Measurements from ENCODE around the gene CD79B. TPM values are rescaled to one million over a fixed set of nuclear protein-coding genes. Genes with fewer than 3 reads are reported as not detected.
"Not testable (repeated sequence)": the region's sequence is repeated elsewhere in the genome, so short reads cannot be mapped to it uniquely, and the experiment has no call there.

Gene CD79B
- total RNA-seq, 1 experiment from 2014 or later = not detected

DNA sequence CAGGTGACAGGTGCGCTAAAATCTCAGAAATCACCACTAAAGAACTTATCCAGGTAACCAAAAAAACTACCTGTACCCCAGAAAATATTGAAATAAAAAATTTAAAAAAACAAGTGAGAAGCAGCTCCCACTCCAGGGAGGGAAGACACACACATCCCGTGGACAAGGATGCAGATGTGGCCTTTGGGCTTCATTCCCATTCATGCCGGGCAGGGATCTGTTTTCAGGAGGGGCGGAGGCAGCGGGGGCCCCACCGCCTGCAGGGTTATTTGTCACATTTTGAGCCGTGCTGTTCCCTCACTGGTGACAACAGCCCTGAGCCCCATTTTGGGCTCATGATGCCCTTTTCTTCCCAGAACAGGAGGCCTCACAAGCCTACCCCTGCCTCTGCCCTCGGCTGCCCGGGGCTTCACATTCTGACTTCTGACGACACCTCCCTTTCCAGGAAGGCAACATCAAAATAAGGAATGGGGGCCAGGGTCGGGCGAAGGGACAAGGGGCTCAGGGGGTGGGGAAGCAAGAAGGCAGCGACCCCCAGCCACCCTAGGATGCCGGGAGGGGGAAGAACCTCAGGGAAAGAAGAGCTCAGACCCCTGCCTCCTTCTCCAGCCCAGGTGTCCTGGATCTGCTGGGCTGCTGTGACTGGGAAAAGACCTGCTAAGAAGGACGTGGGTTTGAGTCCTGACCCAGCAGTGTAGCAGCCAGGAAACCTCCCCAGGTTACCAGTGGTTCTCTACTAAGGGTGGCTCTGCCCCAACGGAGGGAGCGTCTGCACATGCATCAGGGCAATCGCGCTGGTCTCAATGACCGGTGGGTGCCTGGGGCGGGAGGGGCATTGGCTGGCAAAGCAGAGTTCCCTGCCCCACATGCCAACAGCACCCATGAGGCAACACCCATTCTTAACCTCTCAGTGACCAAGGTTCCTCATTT, 2.3 kb upstream of the CD79B start:
- H3K36me3 ChIP-seq = no peaks in the 10 kb centered on the region
- H3K9me3 ChIP-seq (replicated peaks) = no peaks in the 10 kb centered on the region
- no peak for DNase-seq (ENCODE audit: low read depth in 1 of 2, low spot score in 2 of 2)
- H3K4me3 ChIP-seq = no peak overlapping the region
- H3K27ac ChIP-seq = no peak overlapping the region
- no peaks in the 10 kb centered on the region for H3K4me1 ChIP-seq (replicated peaks)
- peaks cover 4% of the 10 kb centered on the region; the same call in 1 of the 2 replicates for H3K27me3 ChIP-seq (replicated peaks)

DNA sequence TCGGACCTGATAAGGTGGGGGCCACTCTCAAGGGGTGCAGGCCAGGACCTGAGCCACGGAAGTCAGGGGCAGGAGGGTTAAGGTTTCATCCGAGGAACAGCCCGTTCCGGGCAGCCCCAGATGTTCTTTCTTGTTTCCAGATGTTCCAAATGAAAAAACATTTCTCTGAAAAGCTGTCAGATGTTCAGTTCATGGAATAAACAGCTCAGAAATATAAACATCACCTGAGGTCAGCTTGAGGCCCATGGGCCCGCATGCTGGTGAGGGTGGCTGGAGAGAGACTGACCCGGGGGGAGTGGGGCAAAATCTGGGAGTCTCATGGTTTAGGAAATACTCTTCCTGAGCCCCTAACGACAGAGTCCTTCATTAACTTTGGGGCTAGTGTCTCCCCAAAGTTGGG, 1.5 kb upstream of the CD79B start:
- DNase-seq (ENCODE audit: low read depth in 1 of 2, low spot score in 2 of 2) = no peak
- no peaks in the 10 kb centered on the region for H3K9me3 ChIP-seq (replicated peaks)
- H3K36me3 ChIP-seq = no peaks in the 10 kb centered on the region

GRCh38 chr17:63932721-63933120, 590 bp upstream of the CD79B start:
- Histone ChIP-seq H3K36me3 (no peaks in the 10 kb centered on the region), H3K4me1 (replicated peaks) (no peaks in the 10 kb centered on the region), H3K4me3 (no peak overlapping the region), H3K27ac (no peak overlapping the region), H3K27me3 (replicated peaks) (peaks cover 4% of the 10 kb centered on the region; the same call in 1 of the 2 replicates), H3K9me3 (replicated peaks) (no peaks in the 10 kb centered on the region)
- no peak for DNase-seq (ENCODE audit: low read depth in 1 of 2, low spot score in 2 of 2)

More for the DNA sequence above, 1.5 kb upstream of the CD79B start:
- no peak overlapping the region for H3K4me3 ChIP-seq
- H3K27me3 ChIP-seq (replicated peaks) = peaks cover 4% of the 10 kb centered on the region; the same call in 1 of the 2 replicates
- no peak overlapping the region for H3K27ac ChIP-seq
- H3K4me1 ChIP-seq (replicated peaks) = no peaks in the 10 kb centered on the region

GRCh38 chr17:63930951-63931575, 1.1 kb downstream of the CD79B start:
- H3K4me3 ChIP-seq = no peak overlapping the region
- H3K27me3 ChIP-seq (replicated peaks) = peaks cover 2% of the 10 kb centered on the region
- DNase-seq (ENCODE audit: low read depth in 1 of 2, low spot score in 2 of 2) = no peak

GRCh38 chr17:63929860-63930766, 2.0 kb downstream of the CD79B start:
- Histone ChIP-seq H3K4me1 (replicated peaks) (no peaks in the 10 kb centered on the region), H3K4me3 (no peak overlapping the region), H3K27me3 (replicated peaks) (no peaks in the 10 kb centered on the region; the same call in none of the 2 replicates), H3K36me3 (no peaks in the 10 kb centered on the region), H3K27ac (no peak overlapping the region), H3K9me3 (replicated peaks) (no peaks in the 10 kb centered on the region)
- no peak for DNase-seq (ENCODE audit: low read depth in 1 of 2, low spot score in 2 of 2)

More at GRCh38 chr17:63930951-63931575, 1.1 kb downstream of the CD79B start:
- no peaks in the 10 kb centered on the region for H3K4me1 ChIP-seq (replicated peaks)
- no peak overlapping the region for H3K27ac ChIP-seq
- no peaks in the 10 kb centered on the region for H3K36me3 ChIP-seq
- no peaks in the 10 kb centered on the region for H3K9me3 ChIP-seq (replicated peaks)

- H3K4me1 ChIP-seq (replicated peaks) = no peaks in the 10 kb centered on the region
- H3K9me3 ChIP-seq (replicated peaks) = no peaks in the 10 kb centered on the region
- no peak for DNase-seq (ENCODE audit: low read depth in 1 of 2, low spot score in 2 of 2)
- no peak overlapping the region for H3K27ac ChIP-seq
- H3K27me3 ChIP-seq (replicated peaks) = no peaks in the 10 kb centered on the region; the same call in none of the 2 replicates
- H3K36me3 ChIP-seq = no peaks in the 10 kb centered on the region
- H3K4me3 ChIP-seq = no peak overlapping the region
These were observed 3.0 kb downstream of the CD79B start for GRCh38 chr17:63928966-63929695.

- H3K36me3 ChIP-seq = no peaks in the 10 kb centered on the region
- no peaks in the 10 kb centered on the region for H3K9me3 ChIP-seq (replicated peaks)
- DNase-seq (ENCODE audit: low read depth in 1 of 2, low spot score in 2 of 2) = no peak
- no peaks in the 10 kb centered on the region; the same call in none of the 2 replicates for H3K27me3 ChIP-seq (replicated peaks)
- no peaks in the 10 kb centered on the region for H3K4me1 ChIP-seq (replicated peaks)
- H3K4me3 ChIP-seq = no peak overlapping the region
- no peak overlapping the region for H3K27ac ChIP-seq
These were observed 3.9 kb downstream of the CD79B start for GRCh38 chr17:63928172-63928666.

DNA sequence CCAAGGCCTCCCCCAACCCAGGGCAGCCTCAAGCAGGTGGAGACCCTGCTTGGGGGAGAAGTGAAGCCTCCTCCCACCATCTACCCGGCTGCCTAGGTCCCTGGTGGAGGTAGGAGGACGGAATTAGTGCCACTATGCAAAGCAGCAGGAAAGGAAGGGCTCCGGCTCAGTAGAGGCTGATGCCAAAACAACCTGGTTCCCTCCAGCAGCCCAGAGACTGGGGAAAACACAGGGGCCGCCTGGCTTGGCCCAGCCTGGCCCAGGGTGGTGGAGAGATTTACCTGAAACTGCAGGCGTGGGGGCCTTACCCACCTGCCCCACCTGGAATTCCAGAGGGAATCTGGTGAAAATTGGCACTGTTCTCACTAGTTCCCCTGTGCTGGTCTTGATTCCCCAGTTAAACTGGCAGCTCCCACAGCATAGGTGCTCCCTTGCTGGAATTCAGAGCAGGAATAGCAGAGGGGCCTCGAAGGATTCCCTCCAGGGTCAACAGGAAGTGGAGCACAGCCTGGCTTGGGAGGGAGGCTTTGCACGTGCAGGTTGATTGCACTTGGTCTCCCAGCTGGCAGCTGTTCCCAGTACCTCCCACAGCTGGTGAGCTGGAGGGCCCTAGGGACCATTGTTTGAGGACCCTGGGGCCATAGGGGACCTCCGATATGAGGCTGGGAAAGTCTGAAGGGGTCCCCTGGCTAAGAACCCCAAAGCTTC, 4.5 kb downstream of the CD79B start:
- no peak for DNase-seq (ENCODE audit: low read depth in 1 of 2, low spot score in 2 of 2)
- Histone ChIP-seq H3K9me3 (replicated peaks) (no peaks in the 10 kb centered on the region), H3K4me1 (replicated peaks) (no peaks in the 10 kb centered on the region), H3K4me3 (no peak overlapping the region), H3K27me3 (replicated peaks) (no peaks in the 10 kb centered on the region; the same call in none of the 2 replicates), H3K27ac (no peak overlapping the region), H3K36me3 (no peaks in the 10 kb centered on the region)

DNA sequence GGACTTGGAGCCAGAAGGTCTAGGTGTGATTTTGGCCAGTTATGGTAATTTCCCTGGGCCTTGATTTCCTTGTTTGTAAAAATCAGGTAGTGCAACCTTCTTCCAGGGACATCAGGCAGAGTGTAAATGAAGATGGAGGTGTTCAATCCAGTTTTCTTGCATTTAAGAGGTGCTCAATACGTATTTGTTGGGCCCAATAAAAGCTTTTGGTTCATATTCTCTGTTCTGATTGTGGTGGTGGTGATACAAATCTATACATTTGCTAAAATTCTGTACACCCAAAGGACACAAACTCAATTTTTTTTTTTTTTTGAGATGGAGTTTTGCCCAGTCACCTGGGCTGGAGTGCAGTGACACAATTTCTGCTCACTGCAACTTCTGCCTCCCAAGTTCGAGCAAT, 6.0 kb downstream of the CD79B start:
- H3K27me3 ChIP-seq (replicated peaks) = no peaks in the 10 kb centered on the region; the same call in none of the 2 replicates
- H3K4me1 ChIP-seq (replicated peaks) = no peaks in the 10 kb centered on the region
- no peak overlapping the region for H3K4me3 ChIP-seq
- H3K9me3 ChIP-seq (replicated peaks) = no peaks in the 10 kb centered on the region
- no peak for DNase-seq (ENCODE audit: low read depth in 1 of 2, low spot score in 2 of 2)
- H3K36me3 ChIP-seq = no peaks in the 10 kb centered on the region
- H3K27ac ChIP-seq = no peak overlapping the region

DNA sequence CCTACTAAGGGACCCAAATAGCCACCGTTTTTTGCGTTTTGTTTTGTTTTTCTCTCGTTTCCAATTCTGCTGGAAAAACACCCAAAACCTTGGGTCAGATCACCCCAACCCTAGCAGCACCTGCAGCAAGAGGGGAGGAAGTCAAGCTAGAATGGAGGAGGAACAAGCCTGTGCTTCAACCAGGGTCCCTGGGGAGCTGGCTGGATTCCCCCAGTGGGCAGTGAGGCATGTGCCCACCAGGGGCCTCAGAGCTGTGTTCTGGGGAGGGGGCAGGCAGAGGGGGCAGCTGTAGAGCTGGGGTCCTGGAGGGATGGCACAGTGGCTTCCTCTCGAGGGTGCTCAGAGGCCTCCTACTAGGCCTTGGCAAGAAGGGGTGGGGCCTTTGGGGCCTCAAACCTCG, 6.5 kb downstream of the CD79B start:
- no peak for DNase-seq (ENCODE audit: low read depth in 1 of 2, low spot score in 2 of 2)
- H3K27me3 ChIP-seq (replicated peaks) = no peaks in the 10 kb centered on the region; the same call in none of the 2 replicates
- H3K4me3 ChIP-seq = no peak overlapping the region
- H3K27ac ChIP-seq = no peak overlapping the region
- no peaks in the 10 kb centered on the region for H3K4me1 ChIP-seq (replicated peaks)
- no peaks in the 10 kb centered on the region for H3K36me3 ChIP-seq
- H3K9me3 ChIP-seq (replicated peaks) = no peaks in the 10 kb centered on the region

DNA sequence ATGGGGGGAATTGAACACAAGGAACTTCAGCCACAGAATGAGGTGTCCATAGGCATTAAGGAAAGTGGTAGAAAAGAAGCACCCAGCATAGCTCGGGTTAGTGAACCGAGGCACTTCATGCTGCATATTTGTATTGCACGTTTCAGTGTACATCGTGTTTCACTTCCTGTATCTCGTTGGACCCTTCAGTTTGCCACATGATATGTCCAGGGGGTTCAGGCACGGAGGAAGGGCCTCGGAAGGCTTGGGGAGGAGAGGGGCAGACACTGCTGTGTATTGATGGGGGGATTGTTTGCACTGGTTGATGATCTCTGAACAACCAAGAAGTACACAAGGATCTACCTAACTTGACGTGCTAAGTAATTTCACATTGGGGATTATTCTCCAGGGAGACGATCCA, 9.7 kb downstream of the CD79B start:
- H3K36me3 ChIP-seq; H3K9me3 ChIP-seq (replicated peaks); H3K27me3 ChIP-seq (replicated peaks); H3K27ac ChIP-seq; H3K4me3 ChIP-seq; H3K4me1 ChIP-seq (replicated peaks); DNase-seq (ENCODE audit: low read depth in 1 of 2, low spot score in 2 of 2): not testable (repeated sequence)

- not testable (repeated sequence) for H3K4me3 ChIP-seq
These were observed 11.4 kb downstream of the CD79B start for GRCh38 chr17:63920779-63921178.

More at GRCh38 chr17:63920779-63921178, 11.4 kb downstream of the CD79B start:
- not testable (repeated sequence) for DNase-seq (ENCODE audit: low read depth in 1 of 2, low spot score in 2 of 2); H3K27ac ChIP-seq; H3K4me1 ChIP-seq (replicated peaks); H3K27me3 ChIP-seq (replicated peaks); H3K9me3 ChIP-seq (replicated peaks); H3K36me3 ChIP-seq
